Panc1 (cell line): ENCODE measurements around the gene NDUFV2. TPM values are rescaled to one million over a fixed set of nuclear protein-coding genes. Genes with fewer than 3 reads are reported as not detected.
"Not testable (repeated sequence)": the region's sequence is repeated elsewhere in the genome, so short reads cannot be mapped to it uniquely, and the experiment has no call there.

Experiments
- ATAC-seq: fragments of 200-7000 bp; cut with Tn5 transposase; 2 replicates; pipeline ENCODE4 v1.9.1; 2020; ENCODE audit warnings: mild to moderate bottlenecking, moderate library complexity
- BruUV-seq: library from RNA; stranded (reverse); fragments of 400-500 nt; replicated peaks from 2 replicates; lab custom pipeline; 2021; lab: Mats Ljungman, UMichigan
- CTCF ChIA-PET: fragments of 300-600 bp; sonication (Branson Sonifier 250); formaldehyde crosslinking; loops from one replicate; lab custom pipeline; 2022; ENCODE audit warnings: antibody characterized with exemption; lab: Charles Lee
- POLR2A ChIA-PET: fragments of 300-600 bp; sonication (Branson Sonifier 250); formaldehyde crosslinking; loops from one replicate; lab custom pipeline; 2022; ENCODE audit warnings: antibody characterized with exemption; lab: Charles Lee
- DNase-seq: peaks from one replicate; pipeline ENCODE4 v3.0.0-alpha.2; 2010; ENCODE audit warnings: low read depth, low spot score
- H3K27ac ChIP-seq: 2 replicates; pipeline ENCODE4 v1.5.1; 2011; ENCODE audit warnings: mild to moderate bottlenecking, low read length, inconsistent platforms
- H3K27me3 ChIP-seq: fragments of 200-500 bp; sonication (Bioruptor generic); 2 replicates; pipeline ENCODE4 v1.6.0; 2014; ENCODE audit warnings: low read length, inconsistent platforms; ENCODE audit not compliant: control insufficient read depth, insufficient read depth
- H3K36me3 ChIP-seq: fragments of 200-500 bp; sonication (Bioruptor generic); 2 replicates; pipeline ENCODE4 v1.5.1; 2014; ENCODE audit warnings: inconsistent platforms, mild to moderate bottlenecking, low read length, moderate library complexity; ENCODE audit not compliant: control insufficient read depth, insufficient read depth
- H3K4me1 ChIP-seq: 2 replicates; pipeline ENCODE4 v1.5.1; 2011; ENCODE audit warnings: inconsistent platforms, mild to moderate bottlenecking, low read length, moderate library complexity; ENCODE audit not compliant: control insufficient read depth, insufficient read depth
- H3K4me3 ChIP-seq, 2 experiments: 2 replicates each; pipeline ENCODE4 v1.5.1; 2011 to 2012; ENCODE audit warnings: low read depth in 2 of 2, low read length in 2 of 2, mild to moderate bottlenecking in 2 of 2, inconsistent platforms in 1 of 2, moderate library complexity in 1 of 2
- H3K9me3 ChIP-seq: fragments of 200-500 bp; sonication (Bioruptor generic); 2 replicates; pipeline ENCODE4 v1.5.1; 2014; ENCODE audit warnings: low read depth, mild to moderate bottlenecking, inconsistent platforms, low read length, moderate library complexity; ENCODE audit not compliant: control insufficient read depth, insufficient read depth
- POLR2AphosphoS5 ChIP-seq: IDR thresholded peaks from 2 replicates; pipeline ENCODE4 v1.6.1; 2012; ENCODE audit warnings: mild to moderate bottlenecking, low read depth, low read length, moderate library complexity
- REST ChIP-seq, 2 experiments: IDR thresholded peaks; 2 replicates each; pipeline ENCODE4 v1.6.1; 2011 to 2012; ENCODE audit warnings: low read depth in 2 of 2, control low read depth in 1 of 2, low read length in 1 of 2, mild to moderate bottlenecking in 1 of 2, moderate library complexity in 1 of 2; ENCODE audit not compliant: insufficient read depth in 1 of 2
- SIN3A ChIP-seq: IDR thresholded peaks from 2 replicates; pipeline ENCODE4 v1.6.1; 2012; ENCODE audit warnings: low read depth, mild to moderate bottlenecking, low read length, moderate library complexity, borderline replicate concordance; ENCODE audit not compliant: insufficient read depth
- TCF7L2 ChIP-seq: IDR thresholded peaks from 2 replicates; pipeline ENCODE4 v1.6.1; 2011; ENCODE audit warnings: mild to moderate bottlenecking, low read depth, low read length, inconsistent platforms
- in situ Hi-C: cut with HindIII; loops from 2 replicates; pipeline ENCODE4 v1.10.0; 2016; ENCODE audit warnings: low sequenced_read_pairs, low pct_unique_long_range_greater_than_20kb
- intact Hi-C: fragments of 100-400 bp; cut with micrococcal nuclease; formaldehyde crosslinking; loops from one replicate; pipeline ENCODE4 v1.10.0; 2022; ENCODE audit not compliant: unreplicated experiment
- total RNA-seq: library from RNA; stranded (reverse); gene quantifications from one replicate; pipeline ENCODE4 v1.2.1, GENCODE V29; 2021; ENCODE audit not compliant: unreplicated experiment
- TF ChIP-seq, protein P1 (sequence below): fragments of 450-650 bp; IDR thresholded peaks from 2 replicates; pipeline ENCODE4 v1.5.1; 2017; ENCODE audit warnings: mild to moderate bottlenecking

The NDUFV2 gene
- total RNA-seq, 1 experiment from 2014 or later = 157 TPM

GRCh38 chr18:9160014-9160413 lies 57.5 kb downstream of the NDUFV2 start:
- ATAC-seq = no peak
- CTCF ChIA-PET = interaction anchor here (0.6 kb wide), 1 partner anchor 245 kb away, joined by 3 read pairs; no protein-coding TSS in a partner anchor

DNA sequence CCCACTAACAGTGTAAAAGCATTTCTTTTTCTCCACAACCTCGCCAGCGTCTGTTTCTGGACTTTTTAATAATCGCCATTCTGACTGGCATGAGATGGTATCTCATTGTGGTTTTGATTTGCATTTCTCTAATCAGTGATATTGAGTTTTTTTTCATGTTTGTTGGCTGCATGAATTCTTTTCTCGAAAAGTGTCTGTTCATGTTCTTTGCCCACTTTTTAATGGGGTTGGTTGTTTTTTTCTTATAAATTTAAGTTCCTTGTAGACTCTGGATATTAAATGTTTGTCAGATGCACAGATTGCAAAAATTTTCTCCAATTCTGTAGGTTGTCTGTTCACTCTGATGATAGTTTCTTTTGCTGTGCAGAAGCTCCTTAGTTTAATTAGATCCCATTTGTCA lies 60.2 kb downstream of the NDUFV2 start:
- POLR2A ChIA-PET, CTCF ChIA-PET, H3K9me3 ChIP-seq, H3K27me3 ChIP-seq, H3K4me3 ChIP-seq, ATAC-seq, H3K27ac ChIP-seq, in situ Hi-C loops, H3K36me3 ChIP-seq, DNase-seq, BruUV-seq, H3K4me1 ChIP-seq, intact Hi-C loops: not testable (repeated sequence)

More at GRCh38 chr18:9160014-9160413, 57.5 kb downstream of the NDUFV2 start:
- H3K36me3 ChIP-seq = no peaks in the 10 kb centered on the region
- TF ChIP-seq SIN3A (no peak), POLR2AphosphoS5 (no peak), TCF7L2 (no peak), REST (IDR thresholded peaks at IDR 0.05; ENCODE audit: insufficient read depth in 1 of 2, low read depth in 2 of 2, low read length in 1 of 2) (no peak)
- TF ChIP-seq, protein P1, sequence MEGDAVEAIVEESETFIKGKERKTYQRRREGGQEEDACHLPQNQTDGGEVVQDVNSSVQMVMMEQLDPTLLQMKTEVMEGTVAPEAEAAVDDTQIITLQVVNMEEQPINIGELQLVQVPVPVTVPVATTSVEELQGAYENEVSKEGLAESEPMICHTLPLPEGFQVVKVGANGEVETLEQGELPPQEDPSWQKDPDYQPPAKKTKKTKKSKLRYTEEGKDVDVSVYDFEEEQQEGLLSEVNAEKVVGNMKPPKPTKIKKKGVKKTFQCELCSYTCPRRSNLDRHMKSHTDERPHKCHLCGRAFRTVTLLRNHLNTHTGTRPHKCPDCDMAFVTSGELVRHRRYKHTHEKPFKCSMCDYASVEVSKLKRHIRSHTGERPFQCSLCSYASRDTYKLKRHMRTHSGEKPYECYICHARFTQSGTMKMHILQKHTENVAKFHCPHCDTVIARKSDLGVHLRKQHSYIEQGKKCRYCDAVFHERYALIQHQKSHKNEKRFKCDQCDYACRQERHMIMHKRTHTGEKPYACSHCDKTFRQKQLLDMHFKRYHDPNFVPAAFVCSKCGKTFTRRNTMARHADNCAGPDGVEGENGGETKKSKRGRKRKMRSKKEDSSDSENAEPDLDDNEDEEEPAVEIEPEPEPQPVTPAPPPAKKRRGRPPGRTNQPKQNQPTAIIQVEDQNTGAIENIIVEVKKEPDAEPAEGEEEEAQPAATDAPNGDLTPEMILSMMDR = no peak
- H3K27me3 ChIP-seq = no peaks in the 10 kb centered on the region
- no TSS peak for BruUV-seq
- in situ Hi-C loops (no loop called here), intact Hi-C loops (no loop called here)
- POLR2A ChIA-PET = no interaction called here
- DNase-seq = no peak
- no peak overlapping the region for H3K4me3 ChIP-seq
- H3K4me1 ChIP-seq = no peaks in the 10 kb centered on the region
- no peaks in the 10 kb centered on the region; the same call in 1 of the 2 replicates for H3K9me3 ChIP-seq
- H3K27ac ChIP-seq = no peak overlapping the region

DNA sequence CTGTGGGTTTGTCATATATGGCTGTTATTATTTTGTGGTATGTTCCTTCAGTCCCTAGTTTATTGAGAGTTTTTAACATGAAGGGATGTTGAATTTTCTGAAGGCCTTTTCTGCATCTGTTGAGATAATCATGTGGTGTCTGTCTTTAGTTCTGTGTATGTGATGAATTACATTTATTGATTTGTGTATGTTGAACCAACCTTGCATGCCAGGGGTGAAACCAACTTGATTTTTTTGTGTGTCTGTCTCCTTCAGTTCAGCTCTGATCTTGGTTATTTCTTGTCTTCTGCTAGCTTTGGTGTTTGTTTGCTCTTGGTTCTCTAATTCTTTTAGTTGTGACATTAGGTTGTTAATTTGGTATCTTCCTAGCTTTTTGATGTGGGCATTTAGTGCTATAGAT lies 61.6 kb downstream of the NDUFV2 start:
- not testable (repeated sequence) for BruUV-seq, H3K4me3 ChIP-seq

DNA sequence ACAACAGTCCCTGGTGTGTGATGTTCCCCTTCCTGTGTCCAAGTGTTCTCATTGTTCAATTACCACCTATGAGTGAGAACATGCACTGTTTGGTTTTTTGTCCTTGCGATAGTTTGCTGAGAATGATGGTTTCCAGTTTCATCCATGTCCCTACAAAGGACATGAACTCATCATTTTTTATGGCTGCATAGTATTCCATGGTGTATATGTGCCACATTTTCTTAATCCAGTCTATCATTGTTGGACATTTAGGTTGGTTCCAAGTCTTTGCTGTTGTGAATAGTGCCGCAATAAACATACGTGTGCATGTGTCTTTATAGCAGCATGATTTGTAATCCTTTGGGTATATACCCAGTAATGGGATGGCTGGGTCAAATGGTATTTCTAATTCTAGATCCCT lies 63.4 kb downstream of the NDUFV2 start:
- intact Hi-C loops, BruUV-seq, H3K9me3 ChIP-seq, ATAC-seq, H3K36me3 ChIP-seq, POLR2A ChIA-PET, CTCF ChIA-PET, H3K4me3 ChIP-seq, H3K27ac ChIP-seq, DNase-seq, in situ Hi-C loops, H3K27me3 ChIP-seq, H3K4me1 ChIP-seq: not testable (repeated sequence)

More for the DNA sequence above, 61.6 kb downstream of the NDUFV2 start:
- DNase-seq, H3K9me3 ChIP-seq, in situ Hi-C loops, intact Hi-C loops, H3K4me1 ChIP-seq, POLR2A ChIA-PET, H3K27ac ChIP-seq, CTCF ChIA-PET, H3K36me3 ChIP-seq, H3K27me3 ChIP-seq, ATAC-seq: not testable (repeated sequence)

DNA sequence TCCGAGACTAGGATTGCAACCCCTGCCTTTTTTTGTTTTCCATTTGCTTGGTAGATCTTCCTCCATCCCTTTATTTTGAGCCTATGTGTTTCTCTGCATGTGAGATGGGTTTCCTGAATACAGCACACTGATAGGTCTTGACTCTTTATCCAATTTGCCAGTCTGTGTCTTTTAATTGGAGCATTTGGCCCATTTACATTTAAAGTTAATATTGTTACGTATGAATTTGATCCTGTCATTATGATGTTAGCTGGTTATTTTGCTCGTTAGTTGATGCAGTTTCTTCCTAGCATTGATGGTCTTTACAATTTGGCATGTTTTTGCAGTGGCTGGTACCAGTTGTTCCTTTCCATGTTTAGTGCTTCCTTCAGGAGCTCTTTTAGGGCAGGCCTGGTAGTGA lies 67.0 kb downstream of the NDUFV2 start:
- intact Hi-C loops, DNase-seq, BruUV-seq, H3K4me1 ChIP-seq, H3K27me3 ChIP-seq, H3K4me3 ChIP-seq, H3K36me3 ChIP-seq, ATAC-seq, H3K9me3 ChIP-seq, H3K27ac ChIP-seq, CTCF ChIA-PET, in situ Hi-C loops, POLR2A ChIA-PET: not testable (repeated sequence)
